ENCODE results near the gene OR2L8. TPM values are rescaled to one million over a fixed set of nuclear protein-coding genes. Genes with fewer than 3 reads are reported as not detected.

Gene OR2L8, protein sequence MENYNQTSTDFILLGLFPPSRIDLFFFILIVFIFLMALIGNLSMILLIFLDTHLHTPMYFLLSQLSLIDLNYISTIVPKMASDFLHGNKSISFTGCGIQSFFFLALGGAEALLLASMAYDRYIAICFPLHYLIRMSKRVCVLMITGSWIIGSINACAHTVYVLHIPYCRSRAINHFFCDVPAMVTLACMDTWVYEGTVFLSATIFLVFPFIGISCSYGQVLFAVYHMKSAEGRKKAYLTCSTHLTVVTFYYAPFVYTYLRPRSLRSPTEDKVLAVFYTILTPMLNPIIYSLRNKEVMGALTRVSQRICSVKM
- polyA plus RNA-seq = not detected in 2 replicates

DNA sequence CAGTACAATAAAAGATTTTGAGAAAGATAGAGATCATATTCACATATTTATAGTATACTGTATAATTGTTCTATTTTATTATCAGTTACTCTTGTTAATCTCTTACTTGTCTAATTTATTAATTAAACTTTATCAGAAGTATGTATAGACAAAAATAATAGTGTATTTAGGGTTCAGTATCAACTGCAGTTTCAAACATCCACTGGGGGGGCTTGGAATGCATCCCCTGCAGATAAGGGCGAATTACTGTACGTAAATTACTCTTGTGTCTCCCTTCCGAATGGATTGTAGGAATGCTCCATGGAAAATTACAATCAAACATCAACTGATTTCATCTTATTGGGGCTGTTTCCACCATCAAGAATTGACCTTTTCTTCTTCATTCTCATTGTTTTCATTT is at the start of gene OR2L8:
Gene OR2L8, plus strand, starts transcription at position 301 of the 400 bp plus-strand sequence. Its CDS starts 0 bp downstream, at position 301.

DNA sequence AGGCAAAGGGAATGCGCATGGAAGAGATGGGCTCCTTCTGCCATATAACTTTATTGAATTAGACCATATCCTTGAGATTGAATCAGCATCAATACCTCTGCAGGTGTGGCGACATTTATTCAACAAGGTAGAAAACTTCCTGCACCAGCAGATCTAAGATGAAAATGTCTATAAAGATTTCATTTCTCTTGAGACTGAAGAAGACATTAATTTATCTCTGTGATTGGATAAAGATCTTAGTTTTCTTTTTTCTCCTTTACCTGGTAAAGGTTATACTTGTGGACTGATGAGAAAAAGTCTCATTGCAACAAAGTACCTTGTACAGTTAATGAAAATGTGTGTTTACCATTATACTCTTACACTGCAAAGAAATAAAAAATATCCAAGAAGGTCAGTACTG is 28.7 kb upstream of the OR2L8 start, which contains the start of gene OR2T8:
Gene OR2T8, plus strand, starts transcription at position 301 of the 400 bp plus-strand sequence. CDS start 766 bp downstream, outside the sequence.

DNA sequence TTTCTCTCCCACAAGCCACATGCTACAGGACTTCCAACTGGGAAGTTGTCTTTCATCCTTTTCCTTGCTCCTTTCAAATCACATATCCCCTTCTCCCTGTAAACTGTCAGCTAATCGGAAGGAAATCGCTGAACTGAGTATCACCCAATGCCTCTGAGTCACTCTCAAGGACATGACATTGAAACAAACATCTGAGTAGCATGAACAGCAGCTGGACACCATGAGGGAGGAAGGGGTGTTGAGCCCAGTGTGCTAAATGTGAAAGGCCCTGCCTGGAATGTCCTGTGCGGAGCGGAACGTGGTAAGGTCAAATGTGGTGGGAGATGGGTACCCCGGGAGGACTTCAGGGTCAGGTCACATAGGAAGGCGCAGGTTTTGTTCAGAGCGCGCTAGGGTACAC is 23.8 kb upstream of the OR2L8 start, which contains the start of gene OR2AJ1:
Gene OR2AJ1, plus strand, starts transcription at position 22 of the 400 bp plus-strand sequence. CDS start 8,880 bp downstream, outside the sequence.

DNA sequence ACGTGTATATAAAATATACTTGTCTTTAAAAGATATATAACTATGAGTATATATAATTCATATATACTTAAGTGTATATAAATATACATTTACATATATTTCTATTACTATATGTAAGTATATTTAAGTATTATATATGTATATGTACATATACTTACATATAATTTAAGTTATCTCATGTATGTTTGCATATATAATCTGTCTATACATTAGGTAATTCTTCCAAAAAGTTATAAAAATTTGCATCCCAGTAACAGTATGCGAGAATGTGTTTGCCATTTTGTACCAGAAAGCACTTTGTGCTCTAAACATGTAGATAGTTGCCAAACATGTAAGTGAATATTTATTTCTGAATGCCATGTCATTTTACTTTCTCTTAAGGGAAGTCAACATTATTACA is 16.3 kb downstream of the OR2L8 start, which contains the start of gene OR2AK2:
Gene OR2AK2, plus strand, starts transcription at position 301 of the 400 bp plus-strand sequence. CDS start 144 bp downstream, outside the sequence.

Other genes with a start within 250 kb of the OR2L8 start
- not detected in 2 replicates for gene OR6F1, start 232.2 kb upstream of the OR2L8 start, polyA plus RNA-seq
- gene OR14K1, start 210.2 kb upstream of the OR2L8 start, polyA plus RNA-seq = not detected in 2 replicates
- gene OR14A2, start 200.7 kb upstream of the OR2L8 start, polyA plus RNA-seq = not detected in 2 replicates
- not detected in 2 replicates for gene OR1C1, start 188.3 kb upstream of the OR2L8 start, polyA plus RNA-seq
- gene OR14A16, start 124.7 kb upstream of the OR2L8 start, polyA plus RNA-seq = not detected in 2 replicates
- gene OR11L1, start 107.0 kb upstream of the OR2L8 start, polyA plus RNA-seq = not detected in 2 replicates
- gene TRIM58, start 91.7 kb upstream of the OR2L8 start, polyA plus RNA-seq = not detected in 2 replicates
- not detected in 2 replicates for gene OR2W3, start 53.3 kb upstream of the OR2L8 start, polyA plus RNA-seq
- gene OR2T8, start 28.6 kb upstream of the OR2L8 start, polyA plus RNA-seq = not detected in 2 replicates
- gene OR2AJ1, start 24.0 kb upstream of the OR2L8 start, polyA plus RNA-seq = 0.12 TPM in 1 of 2 replicates, not detected in the other
- gene OR2AK2, start 16.4 kb downstream of the OR2L8 start, polyA plus RNA-seq = not detected in 2 replicates
- not detected in 2 replicates for gene OR2L5, start 64.8 kb downstream of the OR2L8 start, polyA plus RNA-seq
- 0.21 TPM in 1 of 2 replicates, not detected in the other for gene OR2L2, start 81.2 kb downstream of the OR2L8 start, polyA plus RNA-seq
- gene OR2L3, start 98.0 kb downstream of the OR2L8 start, polyA plus RNA-seq = not detected in 2 replicates
- 0.48 and 3.1 TPM in 2 replicates for gene OR2L13, start 146.3 kb downstream of the OR2L8 start, polyA plus RNA-seq
- not detected in 2 replicates for gene OR2M5, start 196.3 kb downstream of the OR2L8 start, polyA plus RNA-seq
- not detected in 2 replicates for gene OR2M2, start 226.0 kb downstream of the OR2L8 start, polyA plus RNA-seq
- not detected in 2 replicates for gene OR2M3, start 248.4 kb downstream of the OR2L8 start, polyA plus RNA-seq